ENCODE results near the gene TRDN. TPM values are rescaled to one million over a fixed set of nuclear protein-coding genes. Genes with fewer than 3 reads are reported as not detected.

The TRDN gene
- total RNA-seq, 3 donors from 2014 or later (not counting 1 experiment from before 2014, with no cell fraction given), result not detected

DNA sequence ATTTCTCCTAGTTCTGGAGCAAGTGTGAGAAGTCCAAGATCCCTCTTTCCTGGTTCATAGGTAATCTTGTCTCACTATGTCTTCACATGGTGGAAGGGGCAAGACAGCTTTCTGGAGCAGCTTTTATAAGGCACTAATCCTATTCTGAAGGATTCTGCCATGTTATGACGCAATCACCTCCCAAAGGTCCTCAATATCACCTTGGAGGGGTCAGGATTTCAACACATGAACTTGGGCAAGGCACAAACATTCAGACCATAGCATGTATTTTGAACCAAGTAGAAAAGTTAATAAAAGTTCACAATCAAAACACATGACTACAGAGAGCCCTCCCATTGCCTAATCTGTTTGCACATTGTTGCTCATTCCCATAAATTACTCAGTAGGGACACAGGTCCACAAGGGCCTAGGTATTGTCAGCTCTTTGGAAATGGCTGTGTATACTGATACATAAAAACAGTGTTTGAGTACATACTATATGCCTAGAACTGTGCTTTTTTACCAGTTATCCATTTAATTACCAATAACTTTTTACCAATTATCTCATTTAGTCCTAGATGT lies 11.3 kb upstream of the TRDN start:
- H3K4me1 ChIP-seq (ENCODE audit: control insufficient read depth, insufficient read depth, low read length), result no peaks in the 10 kb centered on the region
- Mint-ChIP-seq H3K4me3 (no peak overlapping the region), H3K9me3 (peaks cover 5 to 14% of the 10 kb centered on the region in 2 donors), H3K27me3 (ENCODE audit: low read depth in 2 of 2) (no peaks in the 10 kb centered on the region), H3K4me1 (no peaks in the 10 kb centered on the region), H3K36me3 (no peaks in the 10 kb centered on the region), H3K27ac (no peak overlapping the region)
- intact Hi-C loops (cut with micrococcal nuclease), result no loop called here
- no peak overlapping the region for H3K27ac ChIP-seq (ENCODE audit: low read length)
- H3K9me3 ChIP-seq (ENCODE audit: control insufficient read depth, insufficient read depth, low read length), result no peaks in the 10 kb centered on the region
- DNase-seq (no peak), ATAC-seq (no peak)
- TF ChIP-seq, protein P1, sequence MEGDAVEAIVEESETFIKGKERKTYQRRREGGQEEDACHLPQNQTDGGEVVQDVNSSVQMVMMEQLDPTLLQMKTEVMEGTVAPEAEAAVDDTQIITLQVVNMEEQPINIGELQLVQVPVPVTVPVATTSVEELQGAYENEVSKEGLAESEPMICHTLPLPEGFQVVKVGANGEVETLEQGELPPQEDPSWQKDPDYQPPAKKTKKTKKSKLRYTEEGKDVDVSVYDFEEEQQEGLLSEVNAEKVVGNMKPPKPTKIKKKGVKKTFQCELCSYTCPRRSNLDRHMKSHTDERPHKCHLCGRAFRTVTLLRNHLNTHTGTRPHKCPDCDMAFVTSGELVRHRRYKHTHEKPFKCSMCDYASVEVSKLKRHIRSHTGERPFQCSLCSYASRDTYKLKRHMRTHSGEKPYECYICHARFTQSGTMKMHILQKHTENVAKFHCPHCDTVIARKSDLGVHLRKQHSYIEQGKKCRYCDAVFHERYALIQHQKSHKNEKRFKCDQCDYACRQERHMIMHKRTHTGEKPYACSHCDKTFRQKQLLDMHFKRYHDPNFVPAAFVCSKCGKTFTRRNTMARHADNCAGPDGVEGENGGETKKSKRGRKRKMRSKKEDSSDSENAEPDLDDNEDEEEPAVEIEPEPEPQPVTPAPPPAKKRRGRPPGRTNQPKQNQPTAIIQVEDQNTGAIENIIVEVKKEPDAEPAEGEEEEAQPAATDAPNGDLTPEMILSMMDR (IDR thresholded peaks at IDR 0.05), result no peak
- no peak overlapping the region for H3K4me3 ChIP-seq (ENCODE audit: low read length)
- WGBS (ENCODE audit: insufficient coverage), result 67% methylated on average over 1 of the region's 1 CpG
- no peaks in the 10 kb centered on the region for H3K36me3 ChIP-seq (ENCODE audit: control insufficient read depth, insufficient read depth, low read length)
- no peaks in the 10 kb centered on the region for H3K27me3 ChIP-seq (ENCODE audit: control insufficient read depth, insufficient read depth, low read length)

DNA sequence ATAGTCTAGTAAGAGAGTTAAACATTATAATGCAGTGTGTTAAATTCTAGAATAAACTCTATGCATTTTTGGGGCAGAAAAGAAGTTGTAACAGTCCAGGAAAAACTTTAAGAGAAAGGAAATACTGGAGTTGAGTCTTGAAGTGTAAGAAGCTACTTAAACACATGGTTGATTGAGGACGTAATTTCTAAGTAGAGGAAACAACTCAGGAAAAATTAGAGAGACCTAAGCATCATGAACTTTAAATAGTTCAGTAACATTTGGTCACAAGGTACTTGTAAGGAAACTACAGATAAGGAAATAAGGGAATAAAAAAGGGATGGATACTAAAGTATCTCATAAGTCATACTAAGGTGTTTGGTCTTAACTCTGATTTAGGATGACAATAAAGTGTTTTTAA lies 4.7 kb upstream of the TRDN start:
- DNase-seq, result no peak
- no peak overlapping the region for H3K27ac Mint-ChIP-seq
- intact Hi-C loops (cut with micrococcal nuclease), result no loop called here
- TF ChIP-seq, protein P1 (IDR thresholded peaks at IDR 0.05), result no peak
- H3K36me3 Mint-ChIP-seq, result no peaks in the 10 kb centered on the region
- 43% methylated on average over 1 of the region's 1 CpG for WGBS (ENCODE audit: insufficient coverage)
- no peaks in the 10 kb centered on the region for H3K4me1 ChIP-seq (ENCODE audit: control insufficient read depth, insufficient read depth, low read length)
- ATAC-seq, result no peak
- H3K9me3 Mint-ChIP-seq, result peaks cover 6 to 11% of the 10 kb centered on the region in 2 donors
- no peaks in the 10 kb centered on the region for H3K36me3 ChIP-seq (ENCODE audit: control insufficient read depth, insufficient read depth, low read length)
- no peaks in the 10 kb centered on the region for H3K4me1 Mint-ChIP-seq
- no peaks in the 10 kb centered on the region for H3K27me3 ChIP-seq (ENCODE audit: control insufficient read depth, insufficient read depth, low read length)
- no peak overlapping the region for H3K27ac ChIP-seq (ENCODE audit: low read length)
- no peaks in the 10 kb centered on the region for H3K27me3 Mint-ChIP-seq (ENCODE audit: low read depth in 2 of 2)
- H3K4me3 ChIP-seq (ENCODE audit: low read length), result no peak overlapping the region
- no peaks in the 10 kb centered on the region for H3K9me3 ChIP-seq (ENCODE audit: control insufficient read depth, insufficient read depth, low read length)
- no peak overlapping the region for H3K4me3 Mint-ChIP-seq

DNA sequence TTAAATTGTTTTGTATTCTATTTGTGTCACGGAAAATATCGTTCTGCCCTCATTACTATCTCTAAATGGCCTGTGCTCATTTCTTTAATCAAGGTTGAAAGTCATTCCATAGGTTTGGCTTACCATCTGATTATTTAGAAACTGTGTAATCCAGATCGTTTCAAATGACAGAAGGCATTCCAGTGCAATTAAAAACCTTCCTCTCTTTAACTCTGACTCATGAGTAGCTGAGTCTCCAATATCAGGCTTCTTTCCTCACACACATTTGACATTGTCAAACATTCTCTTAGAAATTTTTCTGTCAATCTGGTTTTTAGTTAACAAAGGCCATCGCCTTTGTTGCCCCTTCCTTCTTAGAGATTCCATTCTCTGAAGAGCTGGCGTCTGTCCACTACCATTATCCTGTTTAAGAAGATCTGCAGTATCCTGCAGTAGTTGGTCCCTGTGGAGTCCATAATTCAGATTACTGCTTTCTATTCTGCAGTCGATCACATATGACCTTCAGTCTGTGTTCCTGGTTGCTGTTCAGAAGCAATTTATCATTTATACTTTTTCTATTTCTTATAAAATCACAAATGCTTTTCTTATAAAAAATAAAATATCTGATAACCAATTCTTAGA lies 3.9 kb upstream of the TRDN start:
- DNase-seq, result no peak
- Histone ChIP-seq H3K27me3 (ENCODE audit: control insufficient read depth, insufficient read depth, low read length) (no peaks in the 10 kb centered on the region), H3K36me3 (ENCODE audit: control insufficient read depth, insufficient read depth, low read length) (no peaks in the 10 kb centered on the region), H3K27ac (ENCODE audit: low read length) (no peak overlapping the region), H3K4me3 (ENCODE audit: low read length) (no peak overlapping the region), H3K9me3 (ENCODE audit: control insufficient read depth, insufficient read depth, low read length) (no peaks in the 10 kb centered on the region), H3K4me1 (ENCODE audit: control insufficient read depth, insufficient read depth, low read length) (no peaks in the 10 kb centered on the region)
- 88% methylated on average over 6 of the region's 6 CpGs for WGBS (ENCODE audit: insufficient coverage)
- H3K4me1 Mint-ChIP-seq, result no peaks in the 10 kb centered on the region
- ATAC-seq, result no peak
- TF ChIP-seq, protein P1 (IDR thresholded peaks at IDR 0.05), result no peak
- H3K36me3 Mint-ChIP-seq, result no peaks in the 10 kb centered on the region
- intact Hi-C loops (cut with micrococcal nuclease), result no loop called here
- no peak overlapping the region for H3K27ac Mint-ChIP-seq
- H3K9me3 Mint-ChIP-seq, result peaks cover 6 to 11% of the 10 kb centered on the region in 2 donors
- no peak overlapping the region for H3K4me3 Mint-ChIP-seq
- H3K27me3 Mint-ChIP-seq (ENCODE audit: low read depth in 2 of 2), result no peaks in the 10 kb centered on the region

DNA sequence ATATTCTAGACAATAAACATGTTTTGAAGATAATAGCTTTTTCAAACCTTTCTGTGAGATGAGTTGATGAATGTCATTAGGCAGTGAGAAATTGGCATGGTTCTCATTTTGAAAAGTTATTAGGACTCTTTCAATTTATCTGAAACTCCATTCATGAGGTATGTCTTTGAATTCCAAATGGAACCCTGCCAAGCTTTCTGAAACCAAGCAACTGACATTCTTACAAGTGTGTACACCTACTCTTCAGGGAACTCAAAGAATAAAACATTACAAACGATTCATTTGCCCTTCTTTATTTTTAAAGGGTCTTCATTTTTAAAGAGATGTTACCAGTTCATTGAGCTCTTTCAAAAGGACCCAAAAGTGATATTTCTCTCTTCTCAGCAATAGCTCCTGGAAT lies 2.1 kb upstream of the TRDN start:
- H3K36me3 ChIP-seq (ENCODE audit: control insufficient read depth, insufficient read depth, low read length), result no peaks in the 10 kb centered on the region
- no peak overlapping the region for H3K27ac Mint-ChIP-seq
- H3K27ac ChIP-seq (ENCODE audit: low read length), result no peak overlapping the region
- no peaks in the 10 kb centered on the region for H3K9me3 ChIP-seq (ENCODE audit: control insufficient read depth, insufficient read depth, low read length)
- intact Hi-C loops (cut with micrococcal nuclease), result no loop called here
- H3K27me3 ChIP-seq (ENCODE audit: control insufficient read depth, insufficient read depth, low read length), result no peaks in the 10 kb centered on the region
- H3K4me3 Mint-ChIP-seq, result no peak overlapping the region
- no peak overlapping the region for H3K4me3 ChIP-seq (ENCODE audit: low read length)
- no peaks in the 10 kb centered on the region for H3K27me3 Mint-ChIP-seq (ENCODE audit: low read depth in 2 of 2)
- H3K4me1 Mint-ChIP-seq, result no peaks in the 10 kb centered on the region
- no peaks in the 10 kb centered on the region for H3K4me1 ChIP-seq (ENCODE audit: control insufficient read depth, insufficient read depth, low read length)
- no peaks in the 10 kb centered on the region for H3K36me3 Mint-ChIP-seq
- DNase-seq (no peak), ATAC-seq (no peak)
- TF ChIP-seq, protein P1 (IDR thresholded peaks at IDR 0.05), result no peak
- peaks cover 3 to 8% of the 10 kb centered on the region in 2 donors for H3K9me3 Mint-ChIP-seq
- WGBS (ENCODE audit: insufficient coverage), result 80% methylated on average over 1 of the region's 1 CpG

Data from natural killer cell (primary cell).